WERI-Rb-1 (cell line): ENCODE data around the gene PMCH.

Experiments used
- DNase-seq: peaks from one replicate; pipeline ENCODE4 v3.0.0-alpha.2; 2020
- H3K27ac ChIP-seq: fragments of 250-450 bp; sonication (Bioruptor Pico); 2 replicates; pipeline ENCODE4 v1.5.1; 2020; ENCODE audit warnings: mild to moderate bottlenecking, moderate library complexity
- H3K27me3 ChIP-seq: fragments of 250-450 bp; sonication (Bioruptor Pico); 2 replicates; pipeline ENCODE4 v1.5.1; 2021; ENCODE audit warnings: mild to moderate bottlenecking, low read depth, moderate library complexity; ENCODE audit not compliant: insufficient read depth, severe bottlenecking
- H3K36me3 ChIP-seq: fragments of 250-450 bp; sonication (Bioruptor Pico); 2 replicates; pipeline ENCODE4 v1.5.1; 2020; ENCODE audit warnings: mild to moderate bottlenecking, moderate library complexity
- H3K4me3 ChIP-seq: 2 replicates; pipeline ENCODE4 v1.5.1; 2011; ENCODE audit warnings: low read depth, mild to moderate bottlenecking, control low read depth, low read length
- H3K9me3 ChIP-seq: fragments of 250-450 bp; sonication (Bioruptor Pico); 2 replicates; pipeline ENCODE4 v1.5.1; 2021; ENCODE audit warnings: mild to moderate bottlenecking, moderate library complexity; ENCODE audit not compliant: severe bottlenecking
- CTCF ChIP-seq: IDR thresholded peaks from 2 replicates; pipeline ENCODE4 v1.5.1; 2011; ENCODE audit warnings: low read depth, mild to moderate bottlenecking, control low read depth, inconsistent platforms, low read length

PMCH gene

GRCh38 chr12:102182635-102183034, 15.0 kb downstream of the PMCH start:
- DNase-seq: no peak
- Histone ChIP-seq H3K27ac (no peak overlapping the region), H3K27me3 (no peaks in the 10 kb centered on the region), H3K9me3 (no peaks in the 10 kb centered on the region), H3K36me3 (no peaks in the 10 kb centered on the region; the same call in 1 of the 2 replicates), H3K4me3 (no peak overlapping the region)
- TF ChIP-seq CTCF: no peak

DNA sequence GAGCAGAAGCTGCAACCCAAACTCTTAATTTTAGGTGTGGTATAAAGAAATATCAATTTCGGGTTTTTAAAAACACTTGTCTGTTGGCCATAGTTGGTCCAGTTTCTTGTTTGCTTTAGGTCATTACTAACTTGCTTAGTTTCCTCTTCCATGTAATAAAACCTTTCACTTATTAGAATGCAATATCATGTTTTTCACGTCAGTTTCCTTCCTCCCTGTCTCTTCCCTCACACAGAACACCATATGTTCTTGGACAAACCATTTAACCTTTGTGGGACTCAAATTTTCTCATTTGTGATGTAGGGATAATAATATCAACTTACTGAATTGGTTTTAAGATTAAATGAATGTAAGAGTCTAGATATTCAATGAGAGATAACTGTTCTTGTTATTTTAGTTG, 22.9 kb downstream of the PMCH start:
- no peak for TF ChIP-seq CTCF
- H3K4me3 ChIP-seq: no peak overlapping the region
- H3K27ac ChIP-seq: no peak overlapping the region
- H3K27me3 ChIP-seq: no peaks in the 10 kb centered on the region
- DNase-seq: no peak
- no peaks in the 10 kb centered on the region for H3K9me3 ChIP-seq
- peaks cover 3% of the 10 kb centered on the region for H3K36me3 ChIP-seq

DNA sequence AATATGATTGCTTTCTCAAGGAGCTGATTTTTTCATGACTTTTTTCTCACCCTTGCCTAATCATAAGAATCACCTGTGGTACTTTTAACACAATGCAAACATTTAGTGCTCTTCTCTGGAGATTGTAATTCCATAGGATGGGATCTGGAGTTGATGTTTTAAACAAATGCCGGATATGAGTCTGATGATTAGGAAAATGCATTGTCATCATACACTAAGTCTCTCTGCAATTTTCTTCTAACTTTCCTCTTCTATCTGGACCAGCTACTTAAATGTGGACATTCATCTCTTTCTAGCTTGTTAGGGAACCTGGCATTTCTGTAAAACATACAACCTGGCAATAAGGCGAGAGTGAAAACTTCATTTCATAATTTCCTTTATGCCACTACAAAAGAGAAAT, 23.5 kb downstream of the PMCH start:
- no peak overlapping the region for H3K4me3 ChIP-seq

DNA sequence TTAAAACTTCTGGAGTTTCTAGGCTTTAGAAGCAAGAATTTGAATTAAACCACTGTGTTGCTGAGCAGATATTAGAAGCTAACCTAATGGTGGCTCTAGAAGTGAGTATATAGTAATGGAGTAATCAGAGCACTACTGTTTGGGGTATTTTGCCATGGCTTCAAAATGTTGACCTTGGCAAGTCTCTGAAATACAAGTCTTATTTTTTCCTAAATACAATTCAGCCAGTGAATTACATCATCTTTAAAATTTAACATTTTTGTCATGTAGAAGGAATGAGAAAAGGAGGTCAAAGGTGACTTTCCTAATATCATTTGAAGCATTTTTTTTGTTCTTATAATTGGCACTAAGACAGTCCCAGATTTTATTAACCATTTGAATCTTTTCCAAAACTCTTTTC, 25.2 kb downstream of the PMCH start:
- Histone ChIP-seq H3K9me3 (no peaks in the 10 kb centered on the region), H3K4me3 (no peak overlapping the region), H3K27ac (no peak overlapping the region), H3K36me3 (peaks cover 3% of the 10 kb centered on the region; the same call in 1 of the 2 replicates), H3K27me3 (no peaks in the 10 kb centered on the region)
- no peak for DNase-seq
- TF ChIP-seq CTCF: no peak

More for the DNA sequence above, 23.5 kb downstream of the PMCH start:
- no peak for DNase-seq
- TF ChIP-seq CTCF: no peak
- Histone ChIP-seq H3K27me3 (no peaks in the 10 kb centered on the region), H3K9me3 (no peaks in the 10 kb centered on the region), H3K27ac (no peak overlapping the region), H3K36me3 (peaks cover 3% of the 10 kb centered on the region)

GRCh38 chr12:102171951-102172350, 25.7 kb downstream of the PMCH start:
- Histone ChIP-seq H3K9me3 (no peaks in the 10 kb centered on the region), H3K27ac (no peak overlapping the region), H3K27me3 (no peaks in the 10 kb centered on the region), H3K4me3 (no peak overlapping the region), H3K36me3 (peaks cover 3% of the 10 kb centered on the region; the same call in 1 of the 2 replicates)
- DNase-seq: no peak
- TF ChIP-seq CTCF: no peak

DNA sequence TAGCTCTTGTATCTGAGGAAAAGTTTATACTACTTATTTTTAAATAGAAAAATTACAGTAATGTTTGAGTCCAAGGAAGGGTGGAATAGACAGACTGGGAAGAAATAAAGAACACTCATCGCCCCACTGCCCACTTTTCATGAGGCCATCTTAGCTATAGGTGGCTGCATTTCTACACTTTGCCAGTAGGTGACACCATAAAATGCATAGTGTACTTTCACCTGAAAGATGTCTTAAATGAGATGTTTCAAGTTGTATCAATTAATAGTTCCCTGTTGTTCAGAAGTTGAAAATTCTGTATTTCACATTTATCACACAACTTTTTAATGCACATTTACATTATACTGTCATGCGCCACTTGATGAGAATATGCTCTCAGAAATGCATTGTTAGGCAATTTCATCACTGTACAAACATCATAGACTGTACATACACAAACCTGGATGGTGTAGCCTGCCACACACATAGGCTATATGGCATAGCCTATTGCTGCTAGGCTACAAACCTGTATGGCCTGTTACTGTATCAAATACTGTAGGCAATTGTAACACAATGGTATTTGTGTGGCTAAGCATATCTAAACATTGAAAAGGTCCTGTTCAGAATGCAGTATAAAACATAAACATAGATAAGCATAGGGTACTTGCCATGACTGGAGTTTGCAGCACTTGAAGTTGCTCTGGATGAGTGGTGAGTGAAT, 27.6 kb downstream of the PMCH start:
- no peak overlapping the region for H3K4me3 ChIP-seq
- H3K36me3 ChIP-seq: peaks cover 3% of the 10 kb centered on the region; the same call in 1 of the 2 replicates
- no peaks in the 10 kb centered on the region for H3K9me3 ChIP-seq
- H3K27ac ChIP-seq: no peak overlapping the region
- no peaks in the 10 kb centered on the region for H3K27me3 ChIP-seq
- peak; percentile 63 for TF ChIP-seq CTCF
- DNase-seq: peak; percentile 11
